MCF 10A (cell line): ENCODE data around the gene INO80D. TPM values are rescaled to one million over a fixed set of nuclear protein-coding genes. Genes with fewer than 3 reads are reported as not detected.
A peak's percentile ranks its signal among the peaks of the same experiment; 100 is the strongest.

ENCODE experiments used
- BruUV-seq: library from RNA; stranded (reverse); fragments of 400-500 nt; replicated peaks from 2 replicates; lab custom pipeline; 2021; lab: Mats Ljungman, UMichigan
- CTCF ChIA-PET: fragments of 300-600 bp; sonication (Branson Sonifier 250); formaldehyde crosslinking; extraction: SDS; loops from one replicate; lab custom pipeline; 2021; ENCODE audit warnings: antibody characterized with exemption, inconsistent platforms; lab: Yijun Ruan, JAX
- POLR2A ChIA-PET: fragments of 300-600, 350-650 bp; sonication (Branson Sonifier 250); formaldehyde crosslinking; extraction: SDS; loops from one replicate; lab custom pipeline; 2020; ENCODE audit warnings: antibody characterized with exemption, inconsistent platforms; lab: Yijun Ruan, JAX
- DNase-seq: peaks from one replicate; pipeline ENCODE4 v3.0.0-alpha.2; 2018; ENCODE audit not compliant: unreplicated experiment
- H3K27ac Mint-ChIP-seq: one replicate; pipeline ENCODE4 v1.8.0; 2022; ENCODE audit warnings: mild to moderate bottlenecking, low read depth, mixed read lengths; ENCODE audit not compliant: unreplicated experiment
- H3K27me3 Mint-ChIP-seq: one replicate; pipeline ENCODE4 v1.8.0; 2022; ENCODE audit warnings: mixed read lengths; ENCODE audit not compliant: insufficient read depth, unreplicated experiment
- H3K36me3 Mint-ChIP-seq: one replicate; pipeline ENCODE4 v1.8.0; 2022; ENCODE audit warnings: mild to moderate bottlenecking, moderate library complexity, mixed read lengths; ENCODE audit not compliant: insufficient read depth, unreplicated experiment
- H3K4me1 Mint-ChIP-seq: one replicate; pipeline ENCODE4 v1.8.0; 2022; ENCODE audit warnings: mixed read lengths; ENCODE audit not compliant: insufficient read depth, unreplicated experiment
- H3K4me3 Mint-ChIP-seq: one replicate; pipeline ENCODE4 v1.8.0; 2022; ENCODE audit warnings: mild to moderate bottlenecking, moderate library complexity, mixed read lengths; ENCODE audit not compliant: unreplicated experiment
- H3K9me3 Mint-ChIP-seq: one replicate; pipeline ENCODE4 v1.8.0; 2022; ENCODE audit warnings: mixed read lengths; ENCODE audit not compliant: unreplicated experiment
- CTCF ChIP-seq: fragments of 200-600 bp; IDR thresholded peaks from one replicate; pipeline ENCODE4 v1.8.0; 2022; ENCODE audit warnings: antibody characterized with exemption, mild to moderate bottlenecking; ENCODE audit not compliant: unreplicated experiment
- intact Hi-C: fragments of 100-400 bp; cut with micrococcal nuclease; formaldehyde crosslinking; loops from 2 replicates; pipeline ENCODE4 v1.14.1; 2022
- total RNA-seq: library from RNA; stranded (reverse); gene quantifications from 2 replicates; pipeline ENCODE4 v1.2.3, GENCODE V29; 2022

The INO80D gene
- total RNA-seq, 1 experiment from 2014 or later: 21.6 TPM

GRCh38 chr2:206116278-206116677, 30.3 kb upstream of the INO80D start:
- CTCF ChIA-PET: interaction anchor here (1.1 kb wide), 1 partner anchor 45 kb away, joined by 4 read pairs; no protein-coding TSS in a partner anchor
- intact Hi-C loops: no loop called here
- no peaks in the 10 kb centered on the region for H3K9me3 Mint-ChIP-seq
- no peak for DNase-seq
- no peak overlapping the region for H3K27ac Mint-ChIP-seq
- BruUV-seq: no TSS peak
- H3K36me3 Mint-ChIP-seq: peaks cover 29% of the 10 kb centered on the region
- no peak overlapping the region for H3K4me3 Mint-ChIP-seq
- POLR2A ChIA-PET: interaction anchor here (0.9 kb wide), 1 partner anchor 28 kb away, joined by 5 read pairs; no protein-coding TSS in a partner anchor
- no peak for TF ChIP-seq CTCF
- no peaks in the 10 kb centered on the region for H3K27me3 Mint-ChIP-seq
- no peaks in the 10 kb centered on the region for H3K4me1 Mint-ChIP-seq

DNA sequence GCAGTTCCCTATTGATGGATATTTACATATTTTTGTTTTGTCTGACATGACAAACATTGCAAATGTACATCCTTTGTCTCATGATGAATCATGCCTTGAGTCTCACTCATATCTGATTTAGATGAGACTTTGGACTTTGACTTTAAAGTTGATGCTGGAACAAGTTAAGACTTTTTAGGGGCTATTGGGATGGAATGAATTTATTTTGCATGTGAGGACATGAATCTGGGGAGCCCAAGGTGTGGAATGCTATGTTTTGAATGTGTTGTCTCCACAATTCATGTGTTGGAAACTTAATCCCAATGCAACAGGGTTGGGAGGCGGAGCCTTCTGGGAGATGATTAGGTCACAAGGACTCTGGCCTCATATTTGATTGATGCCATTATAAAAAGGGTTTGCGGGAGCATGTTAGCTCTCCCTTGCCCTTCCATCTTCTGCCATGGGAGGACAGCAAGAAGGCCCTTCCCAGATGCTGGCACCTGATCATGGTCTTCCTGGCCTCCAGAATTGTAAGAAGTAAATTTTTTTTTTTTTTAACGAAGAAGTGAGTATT, 29.1 kb upstream of the INO80D start:
- peaks cover 24% of the 10 kb centered on the region for H3K36me3 Mint-ChIP-seq
- H3K27me3 Mint-ChIP-seq: no peaks in the 10 kb centered on the region
- ChIA-PET CTCF (no interaction called here), POLR2A (interaction anchor here (0.6 to 1.0 kb wide), 3 partner anchors 8 to 210 kb away, joined by 3 to 5 read pairs (median 3); no protein-coding TSS in a partner anchor)
- no peak for TF ChIP-seq CTCF
- no TSS peak for BruUV-seq
- H3K9me3 Mint-ChIP-seq: no peaks in the 10 kb centered on the region
- DNase-seq: no peak
- no peak overlapping the region for H3K4me3 Mint-ChIP-seq
- no peaks in the 10 kb centered on the region for H3K4me1 Mint-ChIP-seq
- no peak overlapping the region for H3K27ac Mint-ChIP-seq
- intact Hi-C loops: no loop called here

GRCh38 chr2:206112846-206113547, 27.0 kb upstream of the INO80D start:
- Mint-ChIP-seq H3K4me3 (no peak overlapping the region), H3K36me3 (peaks cover 18% of the 10 kb centered on the region), H3K9me3 (no peaks in the 10 kb centered on the region), H3K4me1 (no peaks in the 10 kb centered on the region), H3K27me3 (no peaks in the 10 kb centered on the region), H3K27ac (no peak overlapping the region)
- no peak for TF ChIP-seq CTCF
- BruUV-seq: no TSS peak
- ChIA-PET CTCF (interaction anchor here (0.5 kb wide), 1 partner anchor 51 kb away, joined by 4 read pairs; no protein-coding TSS in a partner anchor), POLR2A (interaction anchor here (0.6 to 1.7 kb wide), 3 partner anchors 14 to 189 kb away, joined by 3 to 4 read pairs (median 4); no protein-coding TSS in a partner anchor)
- intact Hi-C loops: no loop called here
- peak; percentile 9 for DNase-seq

DNA sequence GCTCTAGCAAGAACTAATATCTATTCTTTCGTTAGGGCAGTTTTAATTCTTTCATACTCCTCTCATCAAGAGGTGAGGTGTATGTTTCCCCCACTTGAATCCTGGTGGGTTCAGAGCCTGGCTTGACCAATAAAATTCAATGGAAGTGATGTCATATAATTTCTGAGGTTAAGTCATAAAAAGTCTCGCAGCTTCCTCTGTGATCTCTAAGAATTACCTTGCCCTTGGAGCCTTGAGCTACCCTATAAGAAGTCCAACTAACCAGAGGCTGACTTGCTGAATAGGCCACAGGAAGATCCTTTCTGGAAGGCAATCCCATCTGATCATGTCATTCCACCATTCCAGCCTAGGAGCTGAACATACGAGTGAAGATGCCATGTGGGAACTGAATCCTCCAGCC, 26.1 kb upstream of the INO80D start:
- TSS peak; percentile 24 for BruUV-seq
- TF ChIP-seq CTCF: no peak

More for the DNA sequence above, 26.1 kb upstream of the INO80D start:
- no peak overlapping the region for H3K27ac Mint-ChIP-seq
- no peak overlapping the region for H3K4me3 Mint-ChIP-seq
- intact Hi-C loops: no loop called here
- POLR2A ChIA-PET: interaction anchor here (0.8 to 1.7 kb wide), 4 partner anchors 11 to 25 kb away, joined by 3 to 6 read pairs (median 4); no protein-coding TSS in a partner anchor
- CTCF ChIA-PET: interaction anchor here (0.6 kb wide), 1 partner anchor 1532 kb away, joined by 3 read pairs; no protein-coding TSS in a partner anchor
- peaks cover 18% of the 10 kb centered on the region for H3K36me3 Mint-ChIP-seq
- no peaks in the 10 kb centered on the region for H3K9me3 Mint-ChIP-seq
- DNase-seq: no peak
- H3K27me3 Mint-ChIP-seq: no peaks in the 10 kb centered on the region
- no peaks in the 10 kb centered on the region for H3K4me1 Mint-ChIP-seq
